ENCODE results near the gene CLEC7A.

Gene CLEC7A

DNA sequence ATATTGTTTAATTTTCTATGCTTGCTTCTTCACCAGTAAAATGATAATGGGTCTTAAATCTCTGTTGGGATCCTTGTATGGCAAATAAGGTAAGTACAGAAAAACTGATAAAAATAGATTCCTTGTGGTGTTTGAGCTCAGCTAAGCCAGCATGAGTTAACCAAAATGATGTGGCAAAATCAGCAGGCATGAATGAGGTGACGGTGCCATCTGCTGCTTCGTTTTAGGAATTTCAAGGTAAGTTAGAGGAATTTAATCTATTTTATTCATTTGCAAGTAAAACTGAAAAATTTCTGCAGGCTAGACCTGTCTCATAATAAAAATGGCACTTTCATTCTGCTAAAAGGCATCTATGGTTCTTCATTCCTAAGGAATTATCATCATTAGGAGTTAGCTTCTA is 10.0 kb upstream of the CLEC7A start:
- peak; percentile 77 for DNase-seq (ENCODE audit: low spot score)

GRCh38 chr12:10136637-10137205 is 6.7 kb upstream of the CLEC7A start:
- DNase-seq (ENCODE audit: low spot score), result no peak

- DNase-seq (ENCODE audit: low spot score), result no peak
Observed at GRCh38 chr12:10135126-10135525, 5.1 kb upstream of the CLEC7A start.

- DNase-seq (ENCODE audit: low spot score), result no peak
Observed at GRCh38 chr12:10132850-10133370, 2.9 kb upstream of the CLEC7A start.

DNA sequence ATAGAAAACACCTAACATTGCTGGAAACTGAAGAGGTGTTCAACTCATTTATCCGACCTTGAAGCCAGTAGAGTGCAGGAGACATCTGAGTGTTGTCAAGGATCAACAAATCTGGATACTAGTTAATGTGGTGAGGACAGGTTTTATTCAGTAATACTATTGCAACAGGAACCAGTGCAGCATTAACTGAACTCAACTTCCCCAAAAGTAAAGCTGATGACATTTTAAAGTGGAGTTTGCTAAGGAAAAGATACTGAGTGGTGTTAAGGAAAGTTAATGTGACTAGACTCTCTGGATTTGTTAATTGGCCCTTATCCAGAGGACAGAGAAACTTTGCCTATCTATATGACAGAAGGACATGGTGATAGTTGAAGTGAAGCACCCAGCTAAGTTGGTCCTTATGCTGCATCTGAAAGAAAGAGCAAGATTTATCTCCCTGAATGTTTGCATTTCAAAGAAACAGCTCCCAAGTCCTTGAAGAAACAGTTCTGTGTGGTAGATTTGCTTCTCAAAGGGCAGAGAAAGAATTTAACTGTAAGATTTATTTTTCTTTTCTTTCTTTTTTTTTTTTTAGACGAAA is 1.2 kb upstream of the CLEC7A start:
- no peak for DNase-seq (ENCODE audit: low spot score)

- DNase-seq (ENCODE audit: low spot score), result no peak
Observed at GRCh38 chr12:10128687-10129086, 1.3 kb downstream of the CLEC7A start.

DNA sequence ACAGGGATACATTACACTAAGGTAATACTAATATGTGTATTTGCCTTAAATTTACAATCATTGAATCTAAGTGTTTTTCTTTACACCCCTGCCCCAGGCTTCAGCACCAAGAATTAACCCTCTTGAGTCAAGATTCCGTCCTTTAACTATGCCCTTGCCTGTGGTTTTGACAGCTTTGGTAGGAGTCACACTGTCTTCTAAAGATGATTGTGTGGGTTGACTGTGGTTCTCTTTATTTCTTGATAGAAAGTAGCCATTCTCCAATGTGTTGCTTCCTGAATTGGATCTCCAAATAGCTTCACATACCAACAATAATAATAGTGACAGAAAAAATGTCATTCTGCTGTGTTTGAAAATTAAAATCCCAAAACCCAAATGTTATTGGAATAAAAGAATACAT is 3.6 kb downstream of the CLEC7A start:
- DNase-seq (ENCODE audit: low spot score), result no peak

DNA sequence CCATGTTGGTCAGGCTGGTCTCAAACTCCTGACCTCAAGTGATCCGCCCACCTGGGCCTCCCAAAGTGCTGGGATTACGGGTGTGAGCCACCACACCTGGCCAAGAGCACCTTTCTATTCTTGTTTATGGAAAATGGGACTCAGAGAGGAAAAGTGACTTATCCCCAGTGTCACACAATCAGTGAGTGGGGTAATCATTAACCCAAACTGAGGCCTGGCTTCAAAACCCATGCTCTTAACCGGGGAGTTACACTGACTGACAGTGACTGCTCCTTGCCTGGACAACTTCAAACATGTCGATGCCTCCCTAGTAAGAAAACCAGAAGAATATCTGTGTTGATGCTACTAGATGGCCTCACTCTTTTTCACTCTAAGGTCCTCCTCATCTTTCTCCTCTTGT is 7.3 kb downstream of the CLEC7A start:
- DNase-seq (ENCODE audit: low spot score), result no peak

GRCh38 chr12:10121278-10121677 is 8.7 kb downstream of the CLEC7A start:
- DNase-seq (ENCODE audit: low spot score), result no peak

- DNase-seq (ENCODE audit: low spot score), result no peak
Observed at GRCh38 chr12:10119066-10119465, 10.9 kb downstream of the CLEC7A start.

GRCh38 chr12:10115890-10116289 is 14.1 kb downstream of the CLEC7A start:
- DNase-seq (ENCODE audit: low spot score), result no peak

GRCh38 chr12:10115311-10115710 is 14.7 kb downstream of the CLEC7A start:
- no peak for DNase-seq (ENCODE audit: low spot score)

DNA sequence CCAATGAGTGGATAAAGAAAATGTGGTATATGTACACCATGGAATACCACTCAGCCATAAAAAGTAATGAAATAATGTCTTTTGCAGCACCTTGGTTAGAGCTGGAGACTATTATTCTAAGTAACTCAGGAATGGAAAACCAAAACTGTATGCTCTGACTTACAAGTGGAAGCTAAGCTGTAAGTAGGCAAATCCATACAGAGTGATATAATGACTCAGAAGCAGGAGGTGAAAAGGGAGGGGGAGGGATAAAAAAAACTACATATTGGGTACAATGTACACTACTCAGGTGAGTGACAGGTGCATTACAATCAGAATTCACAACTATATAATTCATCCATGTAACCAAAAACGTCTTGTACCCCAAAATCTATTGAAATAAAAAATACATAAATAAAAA is 16.1 kb downstream of the CLEC7A start:
- no peak for DNase-seq (ENCODE audit: low spot score)

DNA sequence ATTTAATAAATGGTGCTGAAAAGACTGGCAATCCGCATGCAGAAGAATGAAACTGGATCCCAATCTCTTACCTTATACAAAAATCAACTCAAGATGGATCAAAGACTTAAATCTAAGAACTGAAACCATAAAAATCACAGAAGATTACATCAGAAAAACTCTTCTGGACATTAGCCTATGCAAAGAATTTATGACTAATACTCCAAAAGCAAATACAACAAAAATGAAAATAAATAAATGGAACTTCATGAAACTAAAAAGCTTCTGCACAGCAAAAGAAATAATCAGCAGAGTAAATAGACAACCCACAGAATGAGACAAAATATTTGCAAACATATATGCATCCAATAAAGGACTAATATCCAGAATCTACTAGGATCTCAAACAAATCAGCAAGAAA is 16.9 kb downstream of the CLEC7A start:
- no peak for DNase-seq (ENCODE audit: low spot score)

DNA sequence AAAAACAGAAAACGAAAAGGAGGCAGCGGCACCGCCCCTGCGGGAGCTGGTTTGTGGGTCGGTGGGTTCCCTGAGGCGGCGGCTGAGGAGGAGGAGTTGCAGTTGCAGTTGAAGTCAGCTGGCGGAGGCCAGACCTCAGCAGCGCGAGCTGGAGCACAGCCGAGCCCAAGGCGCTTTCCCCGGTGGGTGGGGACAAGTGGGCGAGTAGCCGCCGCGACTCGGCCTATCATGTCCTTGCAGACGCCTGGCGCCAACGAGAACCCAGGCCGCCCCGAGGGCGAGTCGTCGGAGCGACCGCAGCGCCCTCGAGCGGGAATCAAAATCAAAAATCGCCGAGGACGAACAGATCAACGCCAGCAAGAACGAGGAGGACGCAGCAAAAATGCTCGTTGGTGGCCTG is 18.5 kb downstream of the CLEC7A start:
- no peak for DNase-seq (ENCODE audit: low spot score)

GRCh38 chr12:10110256-10110844 is 19.6 kb downstream of the CLEC7A start:
- no peak for DNase-seq (ENCODE audit: low spot score)

- DNase-seq (ENCODE audit: low spot score), result no peak
Observed at GRCh38 chr12:10102322-10102721, 27.7 kb downstream of the CLEC7A start.

DNA sequence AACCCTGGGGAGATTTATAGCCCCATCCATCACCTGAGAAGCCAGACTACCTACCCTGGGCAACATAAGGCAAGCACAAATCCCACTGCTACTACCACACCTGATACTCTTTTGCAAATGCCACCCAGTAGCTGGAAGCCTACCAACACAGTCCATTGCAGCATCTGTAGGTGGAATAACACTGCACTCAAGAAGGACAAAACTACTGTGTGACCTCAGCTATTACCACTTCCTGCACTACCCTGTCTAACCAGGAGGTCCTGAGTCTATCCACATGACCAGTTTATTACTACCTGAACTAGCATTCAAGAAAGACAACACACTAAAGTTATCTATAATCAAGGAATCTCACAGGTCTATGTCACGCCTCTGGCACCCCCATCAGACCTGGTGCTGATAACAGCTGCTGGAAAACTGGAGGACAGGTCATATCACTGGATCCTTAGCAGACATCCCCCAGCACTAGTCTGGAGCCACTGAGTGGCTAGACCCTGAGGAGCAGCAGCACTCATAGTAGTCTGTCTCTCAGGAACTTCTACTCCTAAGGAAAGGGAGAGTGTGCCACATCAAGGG is 28.3 kb downstream of the CLEC7A start:
- no peak for DNase-seq (ENCODE audit: low spot score)

DNA sequence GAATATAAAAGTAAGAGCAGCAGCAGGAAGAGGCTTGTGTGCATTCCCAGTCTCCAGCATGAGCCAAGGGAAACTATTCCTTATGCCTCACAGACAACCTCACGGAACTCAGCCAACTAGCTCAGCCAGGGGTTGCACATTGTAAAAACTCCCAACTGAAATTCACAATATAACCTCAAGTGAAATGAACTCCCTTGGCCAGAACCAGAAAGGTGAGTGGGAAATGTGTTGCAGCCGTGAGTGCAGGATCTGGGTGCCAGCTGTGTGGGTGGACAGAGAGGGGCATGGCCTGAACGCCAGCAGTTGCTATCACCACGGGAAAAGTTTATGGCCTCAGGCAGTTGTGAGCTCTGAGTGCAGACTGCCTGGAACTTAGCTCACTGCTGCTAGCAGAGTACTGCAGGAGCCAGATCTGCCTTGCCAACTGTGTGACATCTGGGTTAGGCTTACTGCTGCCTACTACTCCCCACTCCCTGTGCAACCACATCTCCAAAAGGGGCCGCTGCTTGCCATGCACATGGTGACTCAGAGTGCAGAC is 28.9 kb downstream of the CLEC7A start:
- no peak for DNase-seq (ENCODE audit: low spot score)

DNA sequence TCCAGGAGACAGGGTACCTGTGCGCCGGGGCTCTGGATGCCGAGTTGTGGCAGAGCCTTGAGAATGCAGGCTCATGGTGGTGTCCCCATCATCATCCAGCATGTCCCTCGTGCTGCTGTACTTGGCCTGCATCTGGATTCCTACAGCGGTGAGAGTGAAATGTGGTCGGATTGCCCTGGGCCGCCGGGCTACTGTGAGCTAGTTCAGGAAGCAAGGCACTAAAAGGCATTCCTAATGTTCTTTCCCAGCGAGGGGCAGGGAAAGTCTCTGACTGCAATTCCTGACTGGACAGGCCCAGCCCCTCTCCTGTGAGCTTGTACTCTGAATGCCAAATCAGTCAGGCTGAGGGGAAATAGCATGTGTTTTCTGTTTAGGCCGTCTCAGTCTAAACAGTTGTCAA is 31.2 kb downstream of the CLEC7A start, which contains the start of gene CLEC1A:
TSS of gene CLEC1A (minus strand) at position 195 of the 400 bp plus-strand sequence. CDS start at position 132, 63 bp downstream.
- peak; percentile 52 for DNase-seq (ENCODE audit: low spot score)

GRCh38 chr12:10097521-10097920 is 32.5 kb downstream of the CLEC7A start:
- peak; percentile 72 for DNase-seq (ENCODE audit: low spot score)

GRCh38 chr12:10095971-10096370 is 34.0 kb downstream of the CLEC7A start:
- no peak for DNase-seq (ENCODE audit: low spot score)
